Stomach (tissue), 4 donors: Measurements from ENCODE around the gene MBNL3.

ENCODE experiments used
- CTCF ChIP-seq, 7 experiments: fragments of 450-650 bp in 4 of 7; fragments of 200-600 bp in 3 of 7; sonication (generic) in 3 of 7; IDR thresholded peaks; one replicate each; pipeline ENCODE4 v1.5.1; 2016 to 2019; ENCODE audit warnings: antibody characterized with exemption in 7 of 7, control low read depth in 2 of 7, mild to moderate bottlenecking in 1 of 7
- EP300 ChIP-seq: sonication (generic); formaldehyde crosslinking; IDR thresholded peaks from one replicate; pipeline ENCODE4 v1.6.1; 2017; ENCODE audit warnings: antibody characterized with exemption
- POLR2AphosphoS5 ChIP-seq, 3 donors: sonication (generic); formaldehyde crosslinking; IDR thresholded peaks; one replicate each; pipeline ENCODE4 v1.6.1; 2016; ENCODE audit warnings: antibody characterized with exemption in 3 of 3

- TF ChIP-seq EP300 = no peak
- TF ChIP-seq CTCF (IDR thresholded peaks at IDR 0.05) = no peak
- TF ChIP-seq POLR2AphosphoS5 (IDR thresholded peaks at IDR 0.05) = no peak
Measured at GRCh38 chrX:132407691-132408090, 81.1 kb downstream of the MBNL3 start.
